Activated CD4-positive, alpha-beta T cell treated with anti-CD3 and anti-CD28 coated beads, Interleukin-2, amount 10 ng/mL, durations not matched to agents 7 days and 5 days (primary cell): ENCODE results near the gene GSPT1. TPM values are rescaled to one million over a fixed set of nuclear protein-coding genes. Genes with fewer than 3 reads are reported as not detected.

Experiments
- CTCF ChIA-PET: fragments of 350-600 bp; sonication (Branson Sonifier 250); formaldehyde crosslinking; loops from one replicate; lab custom pipeline; 2021; ENCODE audit warnings: antibody characterized with exemption; lab: Charles Lee
- POLR2A ChIA-PET: fragments of 350-600 bp; sonication (Branson Sonifier 250); formaldehyde crosslinking; loops from one replicate; lab custom pipeline; 2021; ENCODE audit warnings: antibody characterized with exemption; lab: Charles Lee
- DNase-seq: peaks from one replicate; pipeline ENCODE4 v3.0.0-alpha.2; 2020
- H3K27ac Mint-ChIP-seq: one replicate; pipeline ENCODE4 v1.8.0; 2021; ENCODE audit warnings: mild to moderate bottlenecking, moderate library complexity, mixed read lengths
- H3K27me3 Mint-ChIP-seq: one replicate; pipeline ENCODE4 v1.8.0; 2021; ENCODE audit warnings: mixed read lengths
- H3K36me3 Mint-ChIP-seq: one replicate; pipeline ENCODE4 v1.8.0; 2021; ENCODE audit warnings: low read depth, mixed read lengths
- H3K4me1 Mint-ChIP-seq: one replicate; pipeline ENCODE4 v1.8.0; 2021; ENCODE audit warnings: mixed read lengths
- H3K4me3 Mint-ChIP-seq: one replicate; pipeline ENCODE4 v1.8.0; 2021; ENCODE audit warnings: mild to moderate bottlenecking, moderate library complexity, mixed read lengths
- H3K9me3 Mint-ChIP-seq: one replicate; pipeline ENCODE4 v1.8.0; 2021; ENCODE audit warnings: mixed read lengths
- total RNA-seq, 2 experiments: library from RNA; stranded (reverse); gene quantifications; one replicate each; pipeline ENCODE4 v1.2.3, GENCODE V29; 2021

The GSPT1 gene
- total RNA-seq, 2 experiments from 2014 or later, result 110 to 126 TPM

DNA sequence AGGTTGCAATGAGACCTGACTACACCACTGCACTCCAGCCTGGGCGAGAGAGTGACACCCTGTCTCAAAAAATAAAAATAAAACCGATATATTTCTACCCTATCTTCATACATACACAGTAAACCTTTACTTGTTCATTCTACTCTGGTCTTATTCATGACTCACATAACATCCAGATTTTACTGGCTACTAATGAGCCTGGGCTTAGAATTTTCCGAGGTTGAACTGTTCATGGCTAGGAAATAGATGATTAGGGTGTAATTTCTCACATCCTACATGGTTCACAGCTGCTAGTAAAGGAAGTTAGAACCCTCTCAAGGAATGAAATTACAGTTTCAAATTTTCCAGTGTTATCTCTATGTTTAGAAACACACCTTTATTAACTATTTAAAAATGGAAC is 14.7 kb downstream of the GSPT1 start:
- Mint-ChIP-seq H3K4me1 (peaks cover 35% of the 10 kb centered on the region), H3K27me3 (no peaks in the 10 kb centered on the region), H3K27ac (peak overlapping the region; percentile 26), H3K9me3 (no peaks in the 10 kb centered on the region), H3K36me3 (peaks cover 16% of the 10 kb centered on the region), H3K4me3 (no peak overlapping the region)
- ChIA-PET CTCF (interaction anchor here (1.4 to 1.7 kb wide), 2 partner anchors 104 to 210 kb away, joined by 3 to 4 read pairs; partner anchors contain the start of gene ZC3H7A), POLR2A (no interaction called here)
- no peak for DNase-seq

DNA sequence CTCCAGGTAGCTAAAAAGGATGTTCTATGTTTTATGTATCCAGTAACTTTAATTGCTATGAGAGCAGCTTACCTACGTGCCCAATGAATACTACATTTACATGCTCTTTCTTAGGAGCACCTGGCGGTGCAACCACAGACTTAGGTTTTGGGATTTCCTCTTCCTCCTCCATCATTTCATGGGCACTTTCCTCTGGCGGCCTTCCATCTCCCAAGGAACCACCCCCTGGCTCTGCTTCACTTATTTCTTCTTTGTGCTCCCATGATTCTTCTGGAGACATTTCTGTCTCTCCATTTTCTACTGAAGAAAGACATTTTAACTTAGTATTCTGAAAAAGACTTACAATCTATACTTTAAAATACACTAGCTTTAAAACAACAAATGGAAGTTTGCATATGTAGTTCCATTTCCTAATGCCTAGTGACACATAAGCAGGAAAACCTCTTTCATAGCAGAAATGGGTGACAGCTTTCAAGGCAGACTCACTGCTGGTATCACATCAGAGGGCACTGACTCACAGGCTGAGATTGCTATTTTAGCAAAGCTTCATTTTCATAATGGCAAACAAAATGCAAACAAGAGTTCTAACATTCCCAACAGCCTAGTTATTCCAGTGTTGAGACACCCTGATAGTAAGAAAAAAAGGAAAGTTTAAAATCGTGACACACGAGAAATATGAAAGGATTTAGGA is 19.1 kb downstream of the GSPT1 start:
- Mint-ChIP-seq H3K27me3 (no peaks in the 10 kb centered on the region), H3K9me3 (no peaks in the 10 kb centered on the region), H3K36me3 (peaks cover 23% of the 10 kb centered on the region), H3K4me3 (no peak overlapping the region), H3K4me1 (peaks cover 29% of the 10 kb centered on the region), H3K27ac (no peak overlapping the region)
- DNase-seq, result no peak
- ChIA-PET POLR2A (no interaction called here), CTCF (interaction anchor here (0.6 to 0.8 kb wide), 2 partner anchors 22 to 489 kb away, joined by 3 to 5 read pairs; no protein-coding TSS in a partner anchor)

DNA sequence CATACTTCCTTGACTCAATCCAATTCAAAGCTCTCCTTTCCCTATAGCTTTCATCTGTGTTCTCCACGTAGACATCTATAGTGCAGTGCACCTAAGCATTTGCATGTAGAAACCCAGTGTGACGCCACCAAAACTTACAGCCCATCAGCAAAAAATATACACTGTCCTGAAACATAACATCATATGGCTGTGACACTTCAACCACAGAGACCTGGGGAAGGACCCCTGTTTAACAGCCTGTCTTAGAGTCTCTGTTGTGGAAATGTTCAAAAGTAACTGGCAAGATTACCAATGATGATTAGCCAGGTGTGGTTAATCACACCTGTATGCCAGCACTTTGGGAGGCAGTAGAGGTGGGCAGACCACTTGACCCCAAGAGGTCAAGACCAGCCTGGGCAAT is 22.2 kb downstream of the GSPT1 start:
- DNase-seq, result no peak
- no peaks in the 10 kb centered on the region for H3K9me3 Mint-ChIP-seq
- H3K4me1 Mint-ChIP-seq, result peaks cover 9% of the 10 kb centered on the region
- H3K36me3 Mint-ChIP-seq, result peaks cover 29% of the 10 kb centered on the region
- CTCF ChIA-PET, result no interaction called here
- POLR2A ChIA-PET, result no interaction called here
- no peak overlapping the region for H3K4me3 Mint-ChIP-seq
- H3K27ac Mint-ChIP-seq, result no peak overlapping the region
- no peaks in the 10 kb centered on the region for H3K27me3 Mint-ChIP-seq

DNA sequence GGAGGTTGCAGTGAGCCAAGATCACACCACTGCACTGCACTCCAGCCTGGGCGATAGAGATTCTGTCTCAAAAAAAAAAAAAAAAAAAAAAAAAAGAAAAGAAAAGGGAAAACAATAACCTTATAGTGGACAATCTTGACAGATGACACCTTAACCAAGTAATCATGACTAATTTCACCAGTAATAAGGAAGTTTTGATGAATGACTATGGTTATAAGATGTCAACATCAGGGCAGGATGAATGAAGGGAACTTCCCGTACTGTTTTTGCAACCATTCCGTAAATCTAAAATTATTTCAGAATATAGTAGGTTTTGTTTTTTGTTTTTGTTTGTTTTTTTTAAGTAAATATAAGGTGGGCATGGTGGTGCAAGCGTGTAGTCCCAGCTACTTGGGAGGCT is 23.0 kb downstream of the GSPT1 start:
- Mint-ChIP-seq H3K27ac (no peak overlapping the region), H3K4me1 (peaks cover 5% of the 10 kb centered on the region), H3K36me3 (peaks cover 30% of the 10 kb centered on the region), H3K4me3 (no peak overlapping the region), H3K9me3 (no peaks in the 10 kb centered on the region), H3K27me3 (no peaks in the 10 kb centered on the region)
- no peak for DNase-seq
- ChIA-PET CTCF (no interaction called here), POLR2A (no interaction called here)

DNA sequence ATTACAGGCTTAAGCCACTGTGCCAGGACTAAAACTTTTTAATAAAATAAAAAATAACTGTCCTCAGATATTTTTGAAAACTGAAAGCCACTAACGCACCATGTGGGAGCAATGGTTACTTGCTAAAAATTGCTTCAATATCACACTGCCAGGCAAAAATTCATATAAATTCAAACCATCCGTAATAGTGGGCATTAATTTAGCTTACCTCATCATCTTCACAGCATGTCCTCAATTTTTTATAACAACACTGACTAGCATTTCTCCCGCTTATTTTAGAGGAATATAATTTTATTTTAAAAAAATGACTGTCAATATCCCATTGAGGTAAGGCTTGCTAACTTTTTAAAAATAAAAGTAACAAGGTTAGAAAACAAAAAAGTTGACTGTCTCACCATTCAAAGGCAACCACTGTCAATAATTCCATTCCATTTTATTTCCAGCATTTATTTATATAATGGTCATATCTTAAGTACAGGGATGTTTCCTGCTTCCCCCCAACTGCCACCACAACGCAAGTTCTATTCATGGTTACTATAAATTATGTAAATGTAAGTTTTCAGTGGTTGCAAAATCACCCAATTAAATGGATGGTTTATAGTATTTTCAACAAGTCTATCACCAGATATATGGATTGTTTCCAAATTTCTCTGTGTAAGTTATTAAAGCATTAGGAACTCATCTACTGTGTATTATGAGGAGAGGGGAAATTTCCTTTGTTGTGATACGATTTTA is 25.4 kb downstream of the GSPT1 start:
- Mint-ChIP-seq H3K27me3 (no peaks in the 10 kb centered on the region), H3K27ac (no peak overlapping the region), H3K36me3 (peaks cover 45% of the 10 kb centered on the region), H3K9me3 (no peaks in the 10 kb centered on the region), H3K4me1 (peaks cover 3% of the 10 kb centered on the region), H3K4me3 (no peak overlapping the region)
- ChIA-PET CTCF (no interaction called here), POLR2A (no interaction called here)
- no peak for DNase-seq

DNA sequence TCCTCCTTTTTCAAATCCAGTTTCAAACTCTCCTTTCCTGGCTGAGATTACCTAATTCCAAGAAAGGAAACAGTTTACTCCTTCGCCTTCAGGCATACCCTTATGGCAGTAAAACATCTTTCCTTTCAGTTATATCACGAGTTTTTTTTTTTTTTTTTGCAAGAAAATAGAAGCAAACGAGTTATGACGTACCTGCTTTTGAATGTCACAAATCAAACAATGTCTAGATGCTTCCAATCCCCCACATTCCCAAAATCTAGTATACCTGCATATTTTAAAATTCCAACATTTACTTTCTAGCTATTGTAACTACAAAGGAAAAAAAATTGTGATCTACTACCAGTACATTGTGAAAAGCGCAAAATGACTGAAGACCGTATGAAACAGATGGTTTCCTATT is 28.9 kb downstream of the GSPT1 start:
- Mint-ChIP-seq H3K4me3 (no peak overlapping the region), H3K27ac (no peak overlapping the region), H3K36me3 (peaks cover 42% of the 10 kb centered on the region), H3K27me3 (no peaks in the 10 kb centered on the region), H3K4me1 (no peaks in the 10 kb centered on the region), H3K9me3 (no peaks in the 10 kb centered on the region)
- ChIA-PET POLR2A (no interaction called here), CTCF (interaction anchor here (0.7 kb wide), 1 partner anchor 40 kb away, joined by 3 read pairs; no protein-coding TSS in a partner anchor)
- no peak for DNase-seq

DNA sequence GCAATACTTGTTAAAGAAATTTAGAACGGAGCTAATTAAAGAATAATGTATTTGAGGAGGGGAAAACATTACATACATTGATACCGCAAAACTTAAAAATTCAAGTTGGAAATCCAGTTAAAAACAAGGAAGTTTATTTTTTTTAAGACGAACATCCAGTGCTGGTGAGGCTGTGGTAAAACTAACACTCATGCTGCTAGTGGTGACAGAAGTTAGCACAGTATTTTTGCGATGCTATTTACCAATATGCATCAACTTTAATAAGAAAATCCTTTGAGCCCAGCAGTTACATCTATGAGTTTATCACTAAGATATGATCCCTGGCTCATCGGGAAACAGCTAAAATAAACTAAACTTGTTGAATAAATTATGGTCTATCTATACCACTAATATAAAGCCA is 31.7 kb downstream of the GSPT1 start:
- no peak overlapping the region for H3K4me3 Mint-ChIP-seq
- H3K9me3 Mint-ChIP-seq, result no peaks in the 10 kb centered on the region
- no peaks in the 10 kb centered on the region for H3K27me3 Mint-ChIP-seq
- DNase-seq, result no peak
- peaks cover 51% of the 10 kb centered on the region for H3K36me3 Mint-ChIP-seq
- no peak overlapping the region for H3K27ac Mint-ChIP-seq
- ChIA-PET POLR2A (no interaction called here), CTCF (interaction anchor here (0.6 kb wide), 3 partner anchors 21 to 1569 kb away, joined by 3 read pairs; no protein-coding TSS in a partner anchor)
- H3K4me1 Mint-ChIP-seq, result peaks cover 2% of the 10 kb centered on the region

DNA sequence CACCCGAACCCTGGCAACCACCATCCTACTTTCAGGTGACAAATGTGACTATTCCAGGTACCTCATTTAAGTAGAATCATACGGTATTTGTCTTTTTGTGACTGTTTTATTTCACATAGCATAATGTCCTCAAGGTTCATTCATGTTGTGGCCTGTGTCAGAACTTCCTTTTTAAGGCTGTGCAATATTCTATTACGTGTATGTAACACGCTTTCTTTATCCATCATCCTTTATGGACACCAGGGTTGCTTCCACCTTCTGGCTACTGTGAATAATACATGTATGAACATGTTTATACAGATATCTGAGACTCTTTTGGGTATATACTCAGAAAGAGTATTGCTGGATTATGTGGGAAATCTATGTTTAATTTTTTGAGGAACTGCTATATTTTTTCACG is 35.7 kb downstream of the GSPT1 start:
- Mint-ChIP-seq H3K4me1 (peaks cover 2% of the 10 kb centered on the region), H3K27me3 (no peaks in the 10 kb centered on the region), H3K9me3 (no peaks in the 10 kb centered on the region), H3K4me3 (no peak overlapping the region), H3K27ac (no peak overlapping the region), H3K36me3 (peaks cover 39% of the 10 kb centered on the region)
- ChIA-PET CTCF (no interaction called here), POLR2A (no interaction called here)
- DNase-seq, result no peak

DNA sequence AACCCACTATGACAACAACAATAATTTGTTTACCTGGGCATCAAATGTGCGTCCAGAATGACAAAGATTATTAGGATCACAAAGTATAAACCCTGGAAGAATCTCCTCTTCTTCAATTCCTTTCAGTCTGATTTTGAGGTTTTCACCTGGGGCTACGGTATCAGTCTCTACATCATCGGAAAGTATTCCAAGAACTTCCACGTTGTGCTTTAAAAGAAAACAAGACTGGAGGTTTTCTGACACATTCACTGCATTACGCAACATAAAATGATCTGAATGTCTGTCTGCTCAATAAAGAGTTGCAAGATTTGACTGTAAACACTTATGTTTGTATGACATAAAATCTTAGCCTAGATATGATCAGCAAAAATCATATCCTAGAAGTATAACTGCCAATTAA is 38.4 kb downstream of the GSPT1 start:
- POLR2A ChIA-PET, result no interaction called here
- CTCF ChIA-PET, result interaction anchor here (1.0 kb wide), 1 partner anchor 8 kb away, joined by 3 read pairs; no protein-coding TSS in a partner anchor
- peaks cover 2% of the 10 kb centered on the region for H3K4me1 Mint-ChIP-seq

DNA sequence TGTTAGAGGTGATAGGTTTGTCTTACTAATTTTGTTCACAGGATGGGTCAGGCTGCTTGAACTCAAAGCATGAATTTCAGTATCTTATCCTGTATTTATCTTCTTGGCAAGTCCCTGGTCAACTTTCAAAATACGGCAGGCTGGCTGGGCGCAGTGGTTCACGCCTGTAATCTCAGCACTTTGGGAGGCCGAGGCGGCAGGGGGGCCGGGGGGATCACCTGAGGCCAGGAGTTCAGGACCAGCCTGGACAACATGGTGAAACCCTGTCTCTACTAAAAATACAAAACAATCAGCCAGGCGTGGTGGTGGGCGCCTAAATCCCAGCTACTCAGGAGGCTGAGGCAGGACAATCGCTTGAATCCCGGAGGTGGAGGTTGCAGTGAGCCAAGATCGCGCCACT is 39.5 kb downstream of the GSPT1 start:
- CTCF ChIA-PET, result interaction anchor here (1.0 kb wide), 1 partner anchor 9 kb away, joined by 3 read pairs; no protein-coding TSS in a partner anchor
- H3K4me1 Mint-ChIP-seq, result peaks cover 2% of the 10 kb centered on the region
- H3K9me3 Mint-ChIP-seq, result no peaks in the 10 kb centered on the region
- peaks cover 45% of the 10 kb centered on the region for H3K36me3 Mint-ChIP-seq
- no peak overlapping the region for H3K27ac Mint-ChIP-seq
- no peak overlapping the region for H3K4me3 Mint-ChIP-seq
- POLR2A ChIA-PET, result no interaction called here
- no peaks in the 10 kb centered on the region for H3K27me3 Mint-ChIP-seq
- DNase-seq, result no peak

More for the DNA sequence above, 38.4 kb downstream of the GSPT1 start:
- no peak overlapping the region for H3K27ac Mint-ChIP-seq
- peaks cover 44% of the 10 kb centered on the region for H3K36me3 Mint-ChIP-seq
- no peaks in the 10 kb centered on the region for H3K27me3 Mint-ChIP-seq
- DNase-seq, result no peak
- no peaks in the 10 kb centered on the region for H3K9me3 Mint-ChIP-seq
- no peak overlapping the region for H3K4me3 Mint-ChIP-seq

DNA sequence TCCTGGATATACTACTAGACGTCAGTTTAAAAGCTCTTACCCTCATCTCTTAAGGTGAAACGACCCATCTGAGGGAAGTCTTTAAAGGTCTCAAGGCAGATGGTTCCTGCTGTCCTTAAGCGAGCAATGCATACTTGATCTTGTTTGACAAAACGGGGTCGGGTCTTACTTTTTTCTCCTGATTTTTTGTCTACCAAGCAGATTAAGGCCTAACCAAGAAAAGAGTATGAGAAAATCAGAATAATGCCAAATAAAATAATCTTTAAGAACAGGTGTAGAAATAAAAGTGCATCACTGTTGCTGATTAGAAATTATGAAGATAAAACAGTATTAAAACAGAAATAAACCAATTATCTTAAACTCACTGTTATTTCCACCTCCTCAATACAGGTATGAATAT is 40.0 kb downstream of the GSPT1 start:
- peaks cover 41% of the 10 kb centered on the region for H3K36me3 Mint-ChIP-seq
- H3K9me3 Mint-ChIP-seq, result no peaks in the 10 kb centered on the region
- peaks cover 2% of the 10 kb centered on the region for H3K4me1 Mint-ChIP-seq
- ChIA-PET POLR2A (no interaction called here), CTCF (no interaction called here)
- H3K4me3 Mint-ChIP-seq, result no peak overlapping the region
- no peak overlapping the region for H3K27ac Mint-ChIP-seq
- no peaks in the 10 kb centered on the region for H3K27me3 Mint-ChIP-seq
- no peak for DNase-seq

DNA sequence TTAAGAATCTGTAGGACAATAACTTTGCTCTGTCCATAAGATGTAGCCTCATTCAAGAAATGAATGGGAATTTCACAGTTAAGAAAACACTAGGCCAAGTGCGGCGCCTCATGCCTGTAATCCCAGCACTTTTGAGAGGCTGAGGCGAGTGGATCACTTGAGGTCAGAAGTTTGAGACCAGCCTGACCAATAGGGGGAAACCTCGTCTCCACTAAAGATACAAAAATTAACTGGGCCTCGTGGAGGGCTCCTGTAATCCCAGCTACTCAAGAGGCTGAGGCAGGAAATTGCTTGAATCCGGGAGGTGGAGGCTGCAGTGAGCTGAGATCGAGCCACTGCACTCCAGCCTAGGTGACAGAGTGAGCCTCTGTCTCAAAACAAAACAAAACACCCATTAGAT is 44.6 kb downstream of the GSPT1 start:
- CTCF ChIA-PET, result no interaction called here
- no peak overlapping the region for H3K27ac Mint-ChIP-seq
- H3K4me3 Mint-ChIP-seq, result no peak overlapping the region
- no peaks in the 10 kb centered on the region for H3K4me1 Mint-ChIP-seq
- DNase-seq, result no peak
- H3K9me3 Mint-ChIP-seq, result no peaks in the 10 kb centered on the region
- H3K36me3 Mint-ChIP-seq, result peaks cover 37% of the 10 kb centered on the region
- POLR2A ChIA-PET, result no interaction called here
- H3K27me3 Mint-ChIP-seq, result no peaks in the 10 kb centered on the region

DNA sequence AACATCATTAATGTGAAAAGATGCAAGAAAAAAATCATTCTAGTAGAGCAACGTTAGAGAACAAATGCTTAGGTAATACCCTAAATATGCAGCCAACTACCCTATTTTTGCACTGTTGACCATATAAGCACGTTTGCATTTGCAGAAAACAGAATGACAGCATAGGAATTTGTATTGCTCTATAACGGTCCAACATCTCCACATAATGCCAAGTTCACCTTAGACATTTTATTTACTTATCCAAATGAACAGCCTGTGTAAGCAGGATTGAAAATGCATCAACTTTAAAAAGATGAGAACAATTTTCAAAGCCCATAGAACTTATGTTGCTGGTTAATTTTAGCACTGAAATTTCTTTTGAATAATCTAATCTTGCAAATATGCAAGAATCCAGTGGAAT is 45.4 kb downstream of the GSPT1 start:
- ChIA-PET CTCF (no interaction called here), POLR2A (no interaction called here)
- H3K27me3 Mint-ChIP-seq, result no peaks in the 10 kb centered on the region
- peaks cover 2% of the 10 kb centered on the region for H3K4me1 Mint-ChIP-seq
- no peaks in the 10 kb centered on the region for H3K9me3 Mint-ChIP-seq
- H3K27ac Mint-ChIP-seq, result no peak overlapping the region
- H3K36me3 Mint-ChIP-seq, result peaks cover 31% of the 10 kb centered on the region
- no peak for DNase-seq
- no peak overlapping the region for H3K4me3 Mint-ChIP-seq
